ENCODE data around the gene ZNF830. TPM values are rescaled to one million over a fixed set of nuclear protein-coding genes. Genes with fewer than 3 reads are reported as not detected.
"Not testable (repeated sequence)": the region's sequence is repeated elsewhere in the genome, so short reads cannot be mapped to it uniquely, and the experiment has no call there.

ZNF830 gene
- total RNA-seq, 1 donor from 2014 or later, result 8.6 TPM

GRCh38 chr17:34926661-34927060, 34.7 kb upstream of the ZNF830 start:
- Histone ChIP-seq H3K9ac (ENCODE audit: low read length) (no peak overlapping the region), H3K4me2 (ENCODE audit: low read length) (no peak overlapping the region), H3K27ac (ENCODE audit: low read depth, low read length) (no peak overlapping the region), H2AFZ (ENCODE audit: low read depth, low read length) (no peak overlapping the region), H3K27me3 (ENCODE audit: insufficient read depth, low read length) (no peaks in the 10 kb centered on the region), H4K20me1 (ENCODE audit: insufficient read depth, low read length) (no peaks in the 10 kb centered on the region), H3K9me3 (ENCODE audit: insufficient read depth, low read depth, low read length) (no peaks in the 10 kb centered on the region), H3K36me3 (ENCODE audit: insufficient read depth, low read length) (no peaks in the 10 kb centered on the region), H3K79me2 (ENCODE audit: insufficient read depth, low read length) (no peaks in the 10 kb centered on the region), H3K4me3 (ENCODE audit: insufficient read depth, low read depth, low read length) (no peak overlapping the region), H3K4me1 (ENCODE audit: insufficient read depth, low read length) (no peaks in the 10 kb centered on the region)
- no peaks in the 10 kb centered on the region for H3K36me3 Mint-ChIP-seq (ENCODE audit: low read depth, unreplicated experiment)
- no peaks in the 10 kb centered on the region for H3K9me3 Mint-ChIP-seq (ENCODE audit: unreplicated experiment)
- TF ChIP-seq CTCF (IDR thresholded peaks at IDR 0.05; ENCODE audit: insufficient read depth, low read depth, low read length) (no peak), EZH2 (IDR thresholded peaks at IDR 0.05; ENCODE audit: insufficient read depth, low read length) (no peak)
- H3K4me3 Mint-ChIP-seq (ENCODE audit: unreplicated experiment), result no peak overlapping the region
- FAIRE-seq (no peak), DNase-seq (ENCODE audit: low read depth) (no peak)
- H3K4me1 Mint-ChIP-seq (ENCODE audit: low read depth, unreplicated experiment), result no peaks in the 10 kb centered on the region
- H3K27ac Mint-ChIP-seq (ENCODE audit: unreplicated experiment), result no peak overlapping the region
- H3K27me3 Mint-ChIP-seq (ENCODE audit: low read depth, unreplicated experiment), result no peaks in the 10 kb centered on the region

- Mint-ChIP-seq H3K27ac (ENCODE audit: unreplicated experiment) (no peak overlapping the region), H3K4me3 (ENCODE audit: unreplicated experiment) (no peak overlapping the region), H3K27me3 (ENCODE audit: low read depth, unreplicated experiment) (peaks cover 2% of the 10 kb centered on the region), H3K36me3 (ENCODE audit: low read depth, unreplicated experiment) (no peaks in the 10 kb centered on the region), H3K4me1 (ENCODE audit: low read depth, unreplicated experiment) (no peaks in the 10 kb centered on the region), H3K9me3 (ENCODE audit: unreplicated experiment) (no peaks in the 10 kb centered on the region)
- no peaks in the 10 kb centered on the region for H3K9me3 ChIP-seq (ENCODE audit: insufficient read depth, low read depth, low read length)
- DNase-seq (ENCODE audit: low read depth), result no peak
- H3K27ac ChIP-seq (ENCODE audit: low read depth, low read length), result no peak overlapping the region
- no peaks in the 10 kb centered on the region for H3K27me3 ChIP-seq (ENCODE audit: insufficient read depth, low read length)
- no peaks in the 10 kb centered on the region for H4K20me1 ChIP-seq (ENCODE audit: insufficient read depth, low read length)
- no peaks in the 10 kb centered on the region for H3K4me1 ChIP-seq (ENCODE audit: insufficient read depth, low read length)
- H3K9ac ChIP-seq (ENCODE audit: low read length), result no peak overlapping the region
- no peaks in the 10 kb centered on the region for H3K79me2 ChIP-seq (ENCODE audit: insufficient read depth, low read length)
- TF ChIP-seq CTCF (IDR thresholded peaks at IDR 0.05; ENCODE audit: insufficient read depth, low read depth, low read length), result no peak
- TF ChIP-seq EZH2 (IDR thresholded peaks at IDR 0.05; ENCODE audit: insufficient read depth, low read length), result no peak
- no peak overlapping the region for H3K4me3 ChIP-seq (ENCODE audit: insufficient read depth, low read depth, low read length)
- no peak for FAIRE-seq
- H3K4me2 ChIP-seq (ENCODE audit: low read length), result no peak overlapping the region
- H3K36me3 ChIP-seq (ENCODE audit: insufficient read depth, low read length), result no peaks in the 10 kb centered on the region
- no peak overlapping the region for H2AFZ ChIP-seq (ENCODE audit: low read depth, low read length)
Observed at GRCh38 chr17:34930283-34930682, 31.1 kb upstream of the ZNF830 start.

GRCh38 chr17:34950780-34951179, 10.6 kb upstream of the ZNF830 start:
- not testable (repeated sequence) for H3K4me3 ChIP-seq (ENCODE audit: insufficient read depth, low read depth, low read length); H3K36me3 Mint-ChIP-seq (ENCODE audit: low read depth, unreplicated experiment); DNase-seq (ENCODE audit: low read depth); H3K9me3 ChIP-seq (ENCODE audit: insufficient read depth, low read depth, low read length); FAIRE-seq; H3K9ac ChIP-seq (ENCODE audit: low read length); H3K27ac ChIP-seq (ENCODE audit: low read depth, low read length); H3K4me1 Mint-ChIP-seq (ENCODE audit: low read depth, unreplicated experiment); H3K27me3 ChIP-seq (ENCODE audit: insufficient read depth, low read length); H2AFZ ChIP-seq (ENCODE audit: low read depth, low read length); H3K27me3 Mint-ChIP-seq (ENCODE audit: low read depth, unreplicated experiment); H3K4me2 ChIP-seq (ENCODE audit: low read length); H3K4me1 ChIP-seq (ENCODE audit: insufficient read depth, low read length); H3K79me2 ChIP-seq (ENCODE audit: insufficient read depth, low read length); H3K27ac Mint-ChIP-seq (ENCODE audit: unreplicated experiment); H3K9me3 Mint-ChIP-seq (ENCODE audit: unreplicated experiment); H3K4me3 Mint-ChIP-seq (ENCODE audit: unreplicated experiment); H4K20me1 ChIP-seq (ENCODE audit: insufficient read depth, low read length); H3K36me3 ChIP-seq (ENCODE audit: insufficient read depth, low read length)

Data from astrocyte (in vitro differentiated cells and primary cell).